ENCODE measurements around the gene SLC35G3.

- no peak for TF ChIP-seq POLR2A (IDR thresholded peaks at IDR 0.05)
- TF ChIP-seq CTCF (IDR thresholded peaks at IDR 0.05) = no peak
Measured at GRCh38 chr17:35192708-35193107, 1.5 kb downstream of the SLC35G3 start.

Data from body of pancreas (tissue), 4 donors.